ENCODE measurements around the gene ADGRL3.
"Not testable (repeated sequence)": the region's sequence is repeated elsewhere in the genome, so short reads cannot be mapped to it uniquely, and the experiment has no call there.

ADGRL3 gene

DNA sequence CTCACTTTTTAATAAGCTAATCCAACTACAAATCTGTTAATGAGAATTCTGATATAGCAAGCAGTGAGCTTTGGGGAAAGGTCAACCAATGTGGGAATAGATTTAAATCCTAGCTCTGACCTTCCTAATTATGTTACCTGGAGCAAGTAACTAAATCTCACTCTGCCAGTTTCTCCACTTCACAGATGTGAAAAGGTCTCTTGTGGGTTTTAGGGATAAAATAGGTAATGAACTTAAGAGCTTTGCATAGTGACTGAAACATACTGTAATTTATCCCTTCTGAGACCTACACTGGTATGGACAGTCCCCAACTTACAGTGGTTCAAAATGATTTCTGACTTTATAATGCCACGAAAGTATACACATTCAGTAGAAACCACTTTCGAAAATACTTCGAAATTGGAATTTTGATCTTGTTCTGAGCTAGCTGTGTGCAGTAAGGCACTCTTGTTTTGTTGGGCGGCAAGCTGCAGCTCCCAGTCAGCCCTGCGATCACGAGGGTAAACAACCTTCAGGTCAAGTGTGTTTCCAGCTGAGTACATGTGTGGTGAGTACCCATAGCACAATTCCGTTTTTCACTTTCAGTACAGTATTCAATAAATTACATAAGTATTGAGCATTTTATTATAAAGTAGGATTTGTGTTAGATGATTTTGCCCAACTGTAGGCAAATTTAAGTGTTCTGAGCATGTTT is 93.7 kb downstream of the ADGRL3 start:
- peak; percentile 79 for DNase-seq

- no peak for DNase-seq
Observed at GRCh38 chr4:61294936-61295335, 94.8 kb downstream of the ADGRL3 start.

- DNase-seq, result peak; percentile 16
Observed at GRCh38 chr4:61296144-61296543, 96.0 kb downstream of the ADGRL3 start.

DNA sequence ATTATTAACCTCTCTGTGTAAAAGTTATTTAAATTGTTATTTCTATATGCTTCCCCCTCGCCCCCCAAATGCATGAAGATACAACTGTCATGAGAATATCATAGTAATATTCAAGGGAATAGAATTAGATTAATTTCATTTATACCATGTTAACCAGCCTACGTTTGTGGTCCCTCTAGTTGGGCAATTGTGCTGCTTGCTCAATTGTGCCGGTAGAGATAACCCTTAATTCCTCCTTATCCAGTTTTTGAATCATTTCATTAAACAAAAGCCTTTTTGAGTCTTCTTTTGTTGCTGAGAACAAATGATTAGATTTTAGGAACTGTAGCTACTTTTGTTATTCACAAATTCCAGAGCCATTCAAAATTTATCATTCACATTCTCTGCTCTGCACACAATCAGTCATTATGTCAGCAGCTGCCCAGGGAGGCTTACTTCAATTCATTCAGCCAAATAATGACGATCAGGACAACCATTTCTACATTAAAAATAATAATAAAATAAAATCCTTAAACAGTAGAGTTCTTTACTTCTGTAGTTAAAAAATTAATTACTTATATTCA is 98.1 kb downstream of the ADGRL3 start:
- DNase-seq, result no peak

DNA sequence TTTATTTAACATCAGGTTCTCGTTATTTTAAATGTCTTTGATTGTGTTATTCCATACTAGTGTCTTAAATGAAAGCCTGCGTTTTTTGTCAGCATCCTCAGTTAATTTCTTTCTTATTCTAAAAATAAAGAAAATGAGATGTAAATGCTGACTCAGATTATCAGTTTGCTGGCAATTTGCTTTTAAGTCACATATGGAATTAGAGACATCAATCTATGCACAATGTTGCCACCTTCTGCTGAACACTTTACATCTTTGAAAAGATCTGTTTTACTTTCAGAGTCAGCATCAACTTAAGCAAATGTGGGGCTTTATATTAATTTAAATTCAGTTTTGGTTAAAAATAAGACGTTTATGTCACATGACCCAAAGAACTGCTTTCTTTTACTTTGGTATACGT is 99.2 kb downstream of the ADGRL3 start:
- no peak for DNase-seq

GRCh38 chr4:61300266-61300844 is 100.2 kb downstream of the ADGRL3 start:
- peak; percentile 16 for DNase-seq

- peak; percentile 60 for DNase-seq
Observed at GRCh38 chr4:61301271-61301670, 101.1 kb downstream of the ADGRL3 start.

DNA sequence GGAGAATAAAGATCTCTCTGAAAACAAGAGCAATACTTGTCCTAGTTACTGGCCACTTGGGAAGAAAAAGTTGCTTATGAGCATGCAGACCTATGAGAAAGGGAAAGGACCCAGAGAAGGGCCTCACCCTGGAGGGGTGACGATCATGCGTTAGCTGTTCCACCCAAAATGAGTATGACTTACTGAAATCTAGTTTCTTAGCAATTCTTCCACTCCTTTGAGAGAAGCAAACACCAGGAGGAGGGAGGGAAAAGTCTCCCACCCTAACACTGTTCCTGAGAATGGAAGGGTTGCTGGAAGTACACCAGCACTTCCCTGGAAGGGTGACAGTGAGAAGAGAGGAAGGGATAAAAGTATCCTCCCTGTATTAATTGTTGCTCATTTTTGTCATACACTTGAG is 107.9 kb downstream of the ADGRL3 start:
- DNase-seq, result no peak

GRCh38 chr4:61309616-61310015 is 109.5 kb downstream of the ADGRL3 start:
- no peak for DNase-seq

- no peak for DNase-seq
Observed at GRCh38 chr4:61312526-61312925, 112.4 kb downstream of the ADGRL3 start.

GRCh38 chr4:61318431-61318830 is 118.3 kb downstream of the ADGRL3 start:
- no peak for DNase-seq

- no peak for DNase-seq
Observed at GRCh38 chr4:61319156-61319555, 119.0 kb downstream of the ADGRL3 start.

DNA sequence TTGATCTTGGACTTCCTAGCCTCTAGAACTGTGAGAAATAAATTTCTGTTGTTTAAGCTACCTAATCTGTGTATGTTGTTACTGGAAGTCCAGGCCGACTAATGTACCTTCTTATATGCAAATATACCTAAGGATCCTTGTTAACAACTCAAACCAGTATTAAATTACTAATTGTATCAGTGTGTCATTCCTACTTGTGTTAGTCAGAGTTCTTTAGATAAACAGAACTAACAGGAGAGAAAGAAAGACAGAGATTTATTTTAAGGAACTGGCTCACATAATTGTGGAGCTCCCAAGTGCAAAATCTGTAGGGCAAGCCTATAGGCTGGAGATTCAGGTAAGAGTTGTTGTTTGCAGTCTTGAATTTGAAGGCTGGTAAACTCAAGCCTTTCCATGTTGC is 120.0 kb downstream of the ADGRL3 start:
- no peak for DNase-seq

GRCh38 chr4:61320631-61321030 is 120.5 kb downstream of the ADGRL3 start:
- no peak for DNase-seq

- DNase-seq, result no peak
Observed at GRCh38 chr4:61332693-61333092, 132.6 kb downstream of the ADGRL3 start.

- DNase-seq, result no peak
Observed at GRCh38 chr4:61333490-61333889, 133.4 kb downstream of the ADGRL3 start.

DNA sequence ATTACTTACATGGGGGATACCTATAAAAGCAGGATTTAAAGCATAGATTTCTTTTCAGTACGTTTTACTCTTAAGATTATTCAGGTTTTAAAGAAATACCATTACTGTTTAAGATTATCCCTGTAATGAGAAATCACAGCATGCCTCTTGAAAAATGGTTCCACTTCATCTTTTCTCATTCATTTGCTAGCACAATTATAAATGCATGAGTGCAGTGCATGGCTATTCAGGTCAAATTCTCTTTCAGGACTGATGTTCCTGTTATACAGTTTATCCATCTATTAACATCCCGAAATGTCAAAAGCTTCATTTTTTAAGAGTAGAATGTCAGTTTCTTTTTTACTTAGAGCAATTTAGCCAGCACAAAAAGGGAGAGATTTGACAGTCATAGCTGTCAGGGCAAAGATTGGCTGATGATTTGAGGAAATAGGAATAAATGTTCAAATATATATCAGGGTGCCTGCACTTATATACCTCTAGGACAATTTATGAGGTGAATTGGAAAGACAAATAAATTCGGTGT is 135.2 kb downstream of the ADGRL3 start:
- DNase-seq, result peak; percentile 4

GRCh38 chr4:61336488-61336887 is 136.4 kb downstream of the ADGRL3 start:
- peak; percentile 75 for DNase-seq

- peak; percentile 24 for DNase-seq
Observed at GRCh38 chr4:61336916-61337315, 136.8 kb downstream of the ADGRL3 start.

DNA sequence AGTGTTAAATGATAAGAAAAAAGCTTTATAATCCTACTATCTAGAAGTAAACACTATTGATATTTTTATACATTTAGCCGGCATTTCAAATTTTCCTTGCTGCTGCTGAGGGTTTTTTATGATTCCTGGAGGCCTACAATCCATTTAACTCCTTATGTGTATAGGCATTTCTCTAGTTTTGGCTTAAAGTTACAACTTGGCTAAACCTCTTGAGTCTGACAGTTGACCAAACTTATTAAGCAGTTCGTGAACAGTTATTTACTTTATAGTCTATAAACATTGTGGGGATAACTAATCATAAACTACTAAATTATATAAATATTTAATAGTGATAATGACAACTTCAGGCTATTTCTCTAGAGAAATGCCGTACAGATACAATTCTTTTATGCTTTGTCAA is 141.9 kb downstream of the ADGRL3 start:
- no peak for DNase-seq

GRCh38 chr4:61350932-61351331 is 150.8 kb downstream of the ADGRL3 start:
- no peak for DNase-seq

GRCh38 chr4:61356696-61357095 is 156.6 kb downstream of the ADGRL3 start:
- DNase-seq, result no peak

GRCh38 chr4:61359301-61359700 is 159.2 kb downstream of the ADGRL3 start:
- DNase-seq, result no peak

DNA sequence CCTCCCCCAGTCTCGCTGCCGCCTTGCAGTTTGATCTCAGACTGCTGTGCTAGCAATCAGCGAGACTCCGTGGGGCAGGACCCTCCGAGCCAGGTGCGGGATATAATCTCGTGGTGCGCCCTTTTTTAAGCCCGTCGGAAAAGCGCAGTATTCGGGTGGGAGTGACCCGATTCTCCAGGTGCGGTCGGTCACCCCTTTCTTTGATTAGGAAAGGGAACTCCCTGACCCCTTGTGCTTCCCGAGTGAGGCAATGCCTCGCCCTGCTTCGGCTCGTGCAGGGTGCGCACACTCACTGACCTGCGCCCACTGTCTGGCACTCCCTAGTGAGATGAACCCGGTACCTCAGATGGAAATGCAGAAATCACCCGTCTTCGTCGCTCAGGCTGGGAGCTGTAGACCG is 172.7 kb downstream of the ADGRL3 start:
- DNase-seq, result not testable (repeated sequence)

All from NCI-H1092 treated with DMSO at 0.1 percent for 48 hours (cell line).